H9 (cell line): ENCODE results near the gene SEC62. TPM values are rescaled to one million over a fixed set of nuclear protein-coding genes. Genes with fewer than 3 reads are reported as not detected.

Experiments
- DNase-seq: peaks from one replicate; pipeline ENCODE4 v3.0.0-alpha.2; 2017
- H2AFZ ChIP-seq: one replicate; pipeline ENCODE4 v1.6.1; 2013; ENCODE audit warnings: mild to moderate bottlenecking, low read length, control low read depth, moderate library complexity
- H2AK5ac ChIP-seq: 2 replicates; pipeline ENCODE4 v1.6.1; 2013; ENCODE audit warnings: low read length, control low read depth, mixed read lengths; ENCODE audit not compliant: insufficient read length
- H2BK120ac ChIP-seq: one replicate; pipeline ENCODE4 v1.6.1; 2013; ENCODE audit warnings: low read depth, mild to moderate bottlenecking, low read length, control low read depth, inconsistent platforms; ENCODE audit not compliant: poor library complexity, severe bottlenecking
- H2BK12ac ChIP-seq: 2 replicates; pipeline ENCODE4 v1.6.1; 2013; ENCODE audit warnings: low read length, control low read depth, mixed read lengths, low read depth; ENCODE audit not compliant: insufficient read length
- H2BK15ac ChIP-seq: 2 replicates; pipeline ENCODE4 v1.6.1; 2013; ENCODE audit warnings: low read depth, low read length, control low read depth
- H2BK20ac ChIP-seq: one replicate; pipeline ENCODE4 v1.6.1; 2013; ENCODE audit warnings: low read depth, mild to moderate bottlenecking, low read length, control low read depth, inconsistent platforms; ENCODE audit not compliant: poor library complexity, severe bottlenecking
- H2BK5ac ChIP-seq: 2 replicates; pipeline ENCODE4 v1.6.1; 2013; ENCODE audit warnings: low read length, control low read depth, mixed read lengths; ENCODE audit not compliant: insufficient read length
- H3K14ac ChIP-seq: 2 replicates; pipeline ENCODE4 v1.6.1; 2013; ENCODE audit warnings: low read length, control low read depth; ENCODE audit not compliant: insufficient read depth
- H3K18ac ChIP-seq: 2 replicates; pipeline ENCODE4 v1.6.1; 2013; ENCODE audit warnings: low read depth, mild to moderate bottlenecking, mixed read lengths, low read length, control low read depth; ENCODE audit not compliant: insufficient read length
- H3K23ac ChIP-seq: 2 replicates; pipeline ENCODE4 v1.6.1; 2013; ENCODE audit warnings: low read length, control low read depth, mixed read lengths, low read depth; ENCODE audit not compliant: insufficient read length
- H3K23me2 ChIP-seq: 2 replicates; pipeline ENCODE4 v1.6.1; 2013; ENCODE audit warnings: low read depth, mild to moderate bottlenecking, mixed read lengths, low read length, control low read depth; ENCODE audit not compliant: insufficient read length, poor library complexity, severe bottlenecking
- H3K27ac ChIP-seq: 2 replicates; pipeline ENCODE4 v1.5.1; 2013; ENCODE audit warnings: low read length, control low read depth, mixed read lengths, low read depth; ENCODE audit not compliant: insufficient read length
- H3K27me3 ChIP-seq: 2 replicates; pipeline ENCODE4 v1.6.1; 2013; ENCODE audit warnings: low read length, control low read depth, inconsistent platforms; ENCODE audit not compliant: insufficient read depth
- H3K4ac ChIP-seq: 2 replicates; pipeline ENCODE4 v1.6.1; 2013; ENCODE audit warnings: low read depth, mild to moderate bottlenecking, control low read depth, inconsistent platforms, low read length, moderate library complexity
- H3K4me1 ChIP-seq: 2 replicates; pipeline ENCODE4 v1.6.1; 2013; ENCODE audit warnings: low read length, control low read depth, inconsistent platforms; ENCODE audit not compliant: insufficient read depth
- H3K4me2 ChIP-seq: 2 replicates; pipeline ENCODE4 v1.6.1; 2013; ENCODE audit warnings: low read length, control low read depth, mixed read lengths; ENCODE audit not compliant: insufficient read length, insufficient read depth
- H3K56ac ChIP-seq: 2 replicates; pipeline ENCODE4 v1.6.1; 2013; ENCODE audit warnings: low read depth, mild to moderate bottlenecking, mixed read lengths, low read length, control low read depth; ENCODE audit not compliant: insufficient read length
- H3K79me1 ChIP-seq: 2 replicates; pipeline ENCODE4 v1.6.1; 2013; ENCODE audit warnings: low read depth, mild to moderate bottlenecking, moderate library complexity, low read length, control low read depth, inconsistent platforms; ENCODE audit not compliant: insufficient read depth, poor library complexity, severe bottlenecking
- H3K79me2 ChIP-seq: 2 replicates; pipeline ENCODE4 v1.6.1; 2013; ENCODE audit warnings: low read length, control low read depth, inconsistent platforms; ENCODE audit not compliant: insufficient read depth
- H3K9ac ChIP-seq: 2 replicates; pipeline ENCODE4 v1.6.1; 2013; ENCODE audit warnings: low read length, control low read depth, mixed read lengths; ENCODE audit not compliant: insufficient read length; ENCODE audit errors: extremely low read depth
- H3K9me3 ChIP-seq: one replicate; pipeline ENCODE4 v1.6.1; 2013; ENCODE audit warnings: low read depth, low read length, inconsistent platforms; ENCODE audit not compliant: control insufficient read depth
- H3T11ph ChIP-seq: one replicate; pipeline ENCODE4 v1.6.1; 2013; ENCODE audit warnings: mild to moderate bottlenecking, low read length, control low read depth, inconsistent platforms
- H4K20me1 ChIP-seq: one replicate; pipeline ENCODE4 v1.6.1; 2013; ENCODE audit not compliant: control insufficient read depth, insufficient read length, insufficient read depth
- H4K5ac ChIP-seq: 2 replicates; pipeline ENCODE4 v1.6.1; 2013; ENCODE audit warnings: low read depth, mild to moderate bottlenecking, mixed read lengths, low read length, control low read depth; ENCODE audit not compliant: insufficient read length
- H4K8ac ChIP-seq: replicated peaks from 2 replicates; pipeline ENCODE4 v1.6.1; 2013; ENCODE audit warnings: low read length, control low read depth, mixed read lengths, low read depth; ENCODE audit not compliant: insufficient read length
- H4K91ac ChIP-seq: 2 replicates; pipeline ENCODE4 v1.6.1; 2013; ENCODE audit warnings: low read depth, mild to moderate bottlenecking, moderate library complexity, mixed read lengths, low read length, control low read depth; ENCODE audit not compliant: insufficient read length
- H3K27ac Mint-ChIP-seq, 3 experiments: 2 replicates in 2 of 3; 3 replicates in 1 of 3; pipeline ENCODE4 v1.8.0; 2020 to 2021; ENCODE audit warnings: mixed read lengths in 3 of 3, mild to moderate bottlenecking in 1 of 3, moderate library complexity in 1 of 3
- H3K27me3 Mint-ChIP-seq: 2 replicates; pipeline ENCODE4 v1.8.0; 2021; ENCODE audit warnings: low read depth, mild to moderate bottlenecking, moderate library complexity, mixed read lengths
- H3K36me3 Mint-ChIP-seq, 3 experiments: 2 replicates in 2 of 3; 3 replicates in 1 of 3; pipeline ENCODE4 v1.8.0; 2020 to 2021; ENCODE audit warnings: low read depth in 3 of 3, mixed read lengths in 3 of 3; ENCODE audit not compliant: insufficient read depth in 1 of 3
- H3K4me1 Mint-ChIP-seq, 2 experiments: 2 replicates each; pipeline ENCODE4 v1.8.0; 2020; ENCODE audit warnings: mixed read lengths in 2 of 2
- H3K4me3 Mint-ChIP-seq, 2 experiments: 2 replicates in 1 of 2; 3 replicates in 1 of 2; pipeline ENCODE4 v1.8.0; 2020 to 2021; ENCODE audit warnings: mild to moderate bottlenecking in 2 of 2, mixed read lengths in 2 of 2, moderate library complexity in 1 of 2
- H3K9me3 Mint-ChIP-seq, 2 experiments: 2 replicates in 1 of 2; 3 replicates in 1 of 2; pipeline ENCODE4 v1.8.0; 2020; ENCODE audit warnings: mild to moderate bottlenecking in 2 of 2, mixed read lengths in 2 of 2, moderate library complexity in 1 of 2
- WGBS: extraction: QIAGEN DNeasy Blood & Tissue Kit; methylation state at CpG from one replicate; pipeline ENCODE4 v1.1.7; 2013; ENCODE audit warnings: missing lambda C conversion rate, low lambda C conversion rate, mixed read lengths; ENCODE audit not compliant: insufficient read length; ENCODE audit errors: extremely low coverage; 5-methylcytosine and 5-hydroxymethylcytosine counted together
- total RNA-seq: library from RNA; stranded (reverse); gene quantifications from 2 replicates; pipeline ENCODE4 v1.2.1, GENCODE V29; 2021
- TF ChIP-seq, protein P1 (sequence below): fragments of 200-600 bp; sonication (generic); conservative IDR thresholded peaks from 3 replicates; pipeline ENCODE4 v1.8.0; 2021; ENCODE audit warnings: antibody characterized with exemption, mild to moderate bottlenecking

Gene SEC62
- total RNA-seq, 1 experiment from 2014 or later, result 98.7 TPM

DNA sequence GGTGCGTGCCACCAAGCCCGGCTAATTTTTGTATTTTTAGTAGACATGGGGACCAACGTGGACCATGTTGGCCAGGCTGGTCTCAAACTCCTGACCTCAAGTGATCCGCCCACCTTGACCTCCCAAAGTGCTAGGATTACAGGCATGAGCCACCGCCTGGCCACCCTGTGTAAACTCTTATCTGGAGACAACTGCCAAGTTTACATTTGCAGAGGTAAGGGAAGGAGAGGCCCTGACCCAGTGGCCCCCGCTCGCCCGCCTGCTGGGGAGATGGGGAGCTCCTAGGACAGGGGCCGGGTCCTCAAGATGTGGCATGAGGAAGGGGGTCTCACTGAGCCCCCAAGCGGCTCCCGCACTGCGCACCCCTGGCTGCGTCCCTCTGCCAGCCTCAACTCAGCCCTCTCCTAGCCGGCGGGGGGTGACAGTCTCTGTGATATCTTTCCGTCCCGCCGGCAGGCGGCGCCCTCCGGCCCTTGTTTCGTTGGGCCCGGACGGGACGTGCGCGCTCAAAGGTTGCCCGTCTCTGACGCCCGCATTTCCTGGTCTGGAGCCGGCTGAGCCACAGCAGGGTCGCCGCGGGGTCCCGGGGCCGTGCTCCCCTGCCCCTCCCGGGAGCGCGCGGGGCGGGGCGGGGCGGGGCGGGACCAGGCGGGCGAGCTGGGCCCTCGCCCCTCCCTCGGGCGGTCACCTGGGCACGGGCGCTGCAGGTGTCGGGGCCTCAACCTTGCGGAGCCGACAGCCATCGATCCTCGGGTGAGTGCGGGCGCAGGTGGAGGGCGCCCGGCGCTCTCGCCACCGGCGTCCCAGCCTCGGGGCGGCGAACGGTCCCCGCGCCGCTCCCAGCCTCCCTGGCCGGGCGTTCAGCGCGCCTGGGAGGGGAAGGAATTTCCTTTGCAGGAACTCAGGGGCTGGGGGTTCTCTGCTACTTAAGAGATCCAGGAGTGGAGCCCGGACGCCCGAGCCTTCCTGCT, 71.1 kb downstream of the SEC62 start, which contains the start of gene GPR160:
Gene GPR160, plus strand, starts transcription at position 533 of the 971 bp plus-strand sequence. CDS start 45,978 bp downstream, outside the sequence.
- TF ChIP-seq, protein P1, sequence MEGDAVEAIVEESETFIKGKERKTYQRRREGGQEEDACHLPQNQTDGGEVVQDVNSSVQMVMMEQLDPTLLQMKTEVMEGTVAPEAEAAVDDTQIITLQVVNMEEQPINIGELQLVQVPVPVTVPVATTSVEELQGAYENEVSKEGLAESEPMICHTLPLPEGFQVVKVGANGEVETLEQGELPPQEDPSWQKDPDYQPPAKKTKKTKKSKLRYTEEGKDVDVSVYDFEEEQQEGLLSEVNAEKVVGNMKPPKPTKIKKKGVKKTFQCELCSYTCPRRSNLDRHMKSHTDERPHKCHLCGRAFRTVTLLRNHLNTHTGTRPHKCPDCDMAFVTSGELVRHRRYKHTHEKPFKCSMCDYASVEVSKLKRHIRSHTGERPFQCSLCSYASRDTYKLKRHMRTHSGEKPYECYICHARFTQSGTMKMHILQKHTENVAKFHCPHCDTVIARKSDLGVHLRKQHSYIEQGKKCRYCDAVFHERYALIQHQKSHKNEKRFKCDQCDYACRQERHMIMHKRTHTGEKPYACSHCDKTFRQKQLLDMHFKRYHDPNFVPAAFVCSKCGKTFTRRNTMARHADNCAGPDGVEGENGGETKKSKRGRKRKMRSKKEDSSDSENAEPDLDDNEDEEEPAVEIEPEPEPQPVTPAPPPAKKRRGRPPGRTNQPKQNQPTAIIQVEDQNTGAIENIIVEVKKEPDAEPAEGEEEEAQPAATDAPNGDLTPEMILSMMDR, result peak; percentile 95
- Histone ChIP-seq H3K27ac (no peak within 1 kb of the TSS), H3K23me2 (peaks cover 8% of the 10 kb centered on the region), H3K4ac (no peak within 1 kb of the TSS), H4K8ac (no peak within 1 kb of the TSS), H3K79me2 (no peaks in the 10 kb centered on the region), H2BK12ac (no peak within 1 kb of the TSS), H3K4me2 (peak within 1 kb of the TSS; percentile 55), H2BK5ac (no peak within 1 kb of the TSS), H2AK5ac (no peak within 1 kb of the TSS), H3K27me3 (no peaks in the 10 kb centered on the region), H2AFZ (no peak within 1 kb of the TSS), H3K9me3 (no peaks in the 10 kb centered on the region), H3K9ac (no peak within 1 kb of the TSS), H3K79me1 (no peaks in the 10 kb centered on the region), H3K4me1 (no peaks in the 10 kb centered on the region), H3K18ac (no peak within 1 kb of the TSS), H3K56ac (no peak within 1 kb of the TSS), H4K5ac (no peak within 1 kb of the TSS), H3K23ac (no peak within 1 kb of the TSS), H3T11ph (no peak within 1 kb of the TSS), H3K14ac (peak within 1 kb of the TSS; percentile 22; the same call in 1 of the 2 replicates), H4K20me1 (no peaks in the 10 kb centered on the region), H2BK15ac (no peak within 1 kb of the TSS), H2BK120ac (no peak within 1 kb of the TSS), H2BK20ac (no peak within 1 kb of the TSS), H4K91ac (no peak within 1 kb of the TSS)
- Mint-ChIP-seq H3K27me3 (peaks cover 9% of the 10 kb centered on the region), H3K36me3 (peaks cover 0 to 5% (median 2%) of the 10 kb centered on the region in 3 experiments; a peak in 3 of 7 replicates), H3K27ac (peak within 1 kb of the TSS in 2 of 3 experiments; percentile 67 to 81; a peak in 3 of 7 replicates), H3K9me3 (no peaks in the 10 kb centered on the region), H3K4me3 (peak within 1 kb of the TSS; percentile 81 to 91), H3K4me1 (peaks cover 23 to 24% of the 10 kb centered on the region in 2 experiments)
- peak; percentile 94 for DNase-seq
- WGBS, result no CpG with 5 or more reads among the region's 78 CpGs
